Activated CD4-positive, CD25-positive, alpha-beta regulatory T cell treated with anti-CD3 and anti-CD28 coated beads, Interleukin-2, amount 50 U/mL, for 24 hours (primary cell): ENCODE measurements around the gene GPR68.
"Not testable (repeated sequence)": the region's sequence is repeated elsewhere in the genome, so short reads cannot be mapped to it uniquely, and the experiment has no call there.

Source experiments
- ATAC-seq, 2 donors: fragments of 150-1000 bp; cut with Tn5 transposase; one replicate each; pipeline ENCODE4 v1.10.0; 2021; ENCODE audit warnings: mild to moderate bottlenecking in 1 of 2, moderate library complexity in 1 of 2

Gene GPR68

DNA sequence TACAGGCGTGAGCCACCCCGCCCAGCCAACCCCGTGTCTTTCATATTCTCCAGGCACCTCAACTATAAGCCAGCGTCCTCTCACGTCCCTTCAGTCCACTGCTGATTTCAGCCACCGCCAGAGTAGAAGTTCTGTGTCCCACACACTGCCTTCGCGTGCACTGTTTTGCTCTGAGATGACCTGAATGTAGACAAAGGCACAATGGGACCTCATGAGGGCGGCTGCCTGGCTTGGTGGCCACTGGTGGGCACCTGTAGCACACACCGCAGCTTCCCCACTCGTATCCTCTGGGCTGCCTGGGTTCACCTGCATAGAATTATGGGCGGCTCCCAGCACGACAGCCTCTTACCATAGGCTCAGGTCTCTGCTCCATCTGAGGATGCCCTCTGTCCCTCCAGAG is 57.2 kb downstream of the GPR68 start:
- no peak for ATAC-seq

DNA sequence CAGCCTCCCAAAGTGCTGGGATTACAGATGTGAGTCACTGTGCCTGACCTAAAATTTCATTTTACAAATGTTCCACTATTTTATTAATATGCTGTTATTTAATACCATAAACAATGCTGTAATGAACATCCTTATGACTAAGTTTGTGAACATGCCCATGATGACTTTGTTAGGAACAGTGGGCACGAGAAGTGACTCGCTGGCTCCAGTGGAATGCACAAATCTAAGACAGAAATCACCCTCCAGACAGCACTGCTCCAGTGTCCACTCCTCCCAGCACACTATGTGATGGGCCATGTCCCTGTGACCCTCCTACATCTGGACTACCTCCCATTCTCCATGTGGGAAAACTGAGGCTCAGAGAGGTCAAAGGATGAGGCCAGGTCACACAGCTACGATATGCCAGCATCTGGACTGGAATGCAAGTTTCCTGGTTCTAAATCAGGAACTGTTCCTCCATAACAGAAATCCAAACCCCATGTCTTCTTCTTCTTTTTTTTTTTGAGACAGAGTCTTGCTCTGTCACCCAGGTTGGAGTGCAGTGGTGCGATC is 57.9 kb downstream of the GPR68 start:
- ATAC-seq, result no peak

DNA sequence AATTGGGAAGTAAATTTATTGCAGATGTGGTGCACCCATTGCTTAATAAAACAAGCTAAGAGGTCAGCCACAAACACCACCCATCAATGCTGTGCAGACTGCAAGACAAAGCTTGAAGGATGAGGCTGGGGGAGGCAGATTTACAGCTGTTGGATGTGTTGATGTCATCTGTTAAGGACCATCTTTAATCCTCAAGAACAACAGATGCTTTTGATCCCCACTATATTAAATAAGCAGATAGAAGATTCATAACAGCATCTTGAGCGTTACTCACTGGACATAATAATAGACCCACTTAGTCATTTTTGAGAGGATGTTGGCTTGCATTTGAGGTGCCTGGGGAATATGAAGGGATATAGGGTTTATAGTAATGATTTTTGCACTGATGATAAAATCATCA is 58.8 kb downstream of the GPR68 start:
- no peak for ATAC-seq

DNA sequence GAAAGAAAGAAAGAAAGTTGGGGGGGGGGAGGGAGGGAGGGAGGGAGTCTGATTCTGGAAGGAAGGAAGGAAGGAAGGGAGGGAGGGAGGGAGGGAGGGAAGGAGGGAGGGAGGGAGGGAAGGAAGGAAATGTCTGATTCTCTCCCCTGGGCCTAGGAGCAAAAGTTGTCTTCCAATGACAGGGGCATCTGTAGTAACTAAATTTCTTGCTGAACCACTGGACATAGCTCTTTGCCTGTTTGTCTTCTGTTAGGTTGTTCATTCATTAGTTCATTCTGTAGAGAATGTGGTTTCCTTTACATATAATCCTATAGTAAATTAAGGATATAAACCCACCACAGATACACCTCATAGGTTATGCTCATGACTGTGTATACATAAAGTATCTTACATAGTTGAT is 59.9 kb downstream of the GPR68 start:
- ATAC-seq, result no peak

DNA sequence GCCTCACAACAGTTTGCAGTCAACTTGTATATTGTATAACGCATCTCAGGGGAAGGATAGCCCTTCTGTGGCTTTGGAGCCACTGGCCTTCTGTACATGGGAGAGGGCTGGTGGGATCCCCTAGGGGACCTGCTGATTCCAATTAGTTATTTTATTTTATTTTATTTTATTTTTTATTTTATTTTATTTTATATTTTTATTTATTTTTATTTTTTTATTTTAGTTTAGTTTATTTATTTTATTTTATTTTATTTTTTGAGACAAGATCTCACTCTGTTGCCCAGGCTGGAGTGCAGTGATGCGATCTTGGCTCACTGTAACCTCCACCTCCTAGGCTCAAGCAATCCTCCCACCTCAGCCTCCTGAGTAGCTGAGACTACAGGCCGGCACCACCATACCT is 61.8 kb downstream of the GPR68 start:
- ATAC-seq, result not testable (repeated sequence)
